Adrenal gland (tissue), 12 donors: ENCODE data around the gene FRK. TPM values are rescaled to one million over a fixed set of nuclear protein-coding genes. Genes with fewer than 3 reads are reported as not detected.

Experiments
- DNase-seq, 7 donors: peaks; one replicate each; pipeline ENCODE4 v3.0.0-alpha.2; 2019 to 2020
- H3K27ac ChIP-seq, 5 donors: fragments of 200-600 bp; sonication (generic) in 4 of 5; 1 replicate in 3 of 5; 2 replicates in 2 of 5; pipeline versions ENCODE4 v1.5.1 to v1.8.0; 2016 to 2020; ENCODE audit warnings: mild to moderate bottlenecking in 1 of 5
- H3K27me3 ChIP-seq: fragments of 200-600 bp; 2 replicates; pipeline ENCODE4 v1.8.0; 2021
- H3K36me3 ChIP-seq, 2 donors: fragments of 200-600 bp; replicated peaks in 1 of 2; 1 replicate in 1 of 2; 2 replicates in 1 of 2; pipeline versions ENCODE4 v1.5.1 to v1.8.0; 2018 to 2022
- H3K4me1 ChIP-seq, 2 donors: fragments of 200-600 bp; replicated peaks in 1 of 2; 1 replicate in 1 of 2; 2 replicates in 1 of 2; pipeline versions ENCODE4 v1.5.1 to v1.8.0; 2018 to 2021
- H3K4me3 ChIP-seq, 4 donors: fragments of 200-600 bp; sonication (generic) in 3 of 4; one replicate each; pipeline ENCODE4 v1.5.1; 2016 to 2018
- H3K9me3 ChIP-seq, 3 donors: fragments of 200-600 bp; sonication (generic) in 1 of 3; replicated peaks in 1 of 3; 1 replicate in 2 of 3; 2 replicates in 1 of 3; pipeline versions ENCODE4 v1.5.1 to v1.8.0; 2016 to 2021
- CTCF ChIP-seq, 6 experiments: fragments of 450-650 bp in 4 of 6; fragments of 200-600 bp in 2 of 6; sonication (generic) in 1 of 6; IDR thresholded peaks; 1 replicate in 5 of 6; 2 replicates in 1 of 6; pipeline versions ENCODE4 v1.5.1 to v1.8.0; 2016 to 2021; ENCODE audit warnings: antibody characterized with exemption in 6 of 6, mild to moderate bottlenecking in 2 of 6, moderate library complexity in 1 of 6
- POLR2A ChIP-seq, 2 donors: fragments of 450-650 bp; IDR thresholded peaks; one replicate each; pipeline ENCODE4 v1.6.1; 2017; ENCODE audit warnings: antibody characterized with exemption in 2 of 2, mild to moderate bottlenecking in 2 of 2, moderate library complexity in 1 of 2
- WGBS, 4 donors: extraction: QIAGEN DNeasy Blood & Tissue Kit in 2 of 4; methylation state at CpG; one replicate each; pipeline versions ENCODE4 v1.1.5 to v1.1.7; 2013 to 2017; 5-methylcytosine and 5-hydroxymethylcytosine counted together
- intact Hi-C, 2 donors: fragments of 100-400 bp; cut with DNase I; formaldehyde crosslinking; loops; one replicate each; pipeline versions ENCODE4 v1.14.1 to v1.15.0; 2022 to 2023
- polyA plus RNA-seq, 3 donors: library from polyadenylated mRNA; stranded (reverse); fragments of 200-250 nt in 2 of 3; fragments of 350-450 nt in 1 of 3; fragmentation: Illumina TruSeq in 1 of 3; extraction: RNeasy Lipid Tissue Mini Kit (QIAGEN cat#74804) in 1 of 3; gene quantifications; one replicate each; pipeline ENCODE4 v1.2.3, GENCODE V29; 2013 to 2014
- total RNA-seq, 9 donors: library from RNA; depleted of rRNA in 4 of 9; stranded (reverse); fragments of >200 nt in 4 of 9; fragments of 120-200 nt in 1 of 9; fragmentation: NEBNext Ultra II Directional in 1 of 9; extraction: Animal tissue kit (Norgen Biotek cat#: 25700) in 1 of 9; gene quantifications; one replicate each; pipeline versions ENCODE4 v1.1.0 to v1.2.4, GENCODE V29; 2013 to 2023
- donor health status: healthy with polysubstance abuse.
- donor health status: Bipolar disorder and iron deficiency.
- donor health status: DM: yes; HTN: yes; CAD: no.
- donor health status: DM: no; HTN: no; CAD: no.
- donor health status: DM: no; HTN: no; CAD: no.
- donor health status: DM: yes; HTN: yes; CAD: no.

Gene FRK
- total and polyA plus RNA-seq, 12 donors = 0.30 to 5.1 (median 2.5) TPM

- WGBS, 4 donors = 79 to 92% (median 86%) methylated on average over 12 to 13 of the region's 13 CpGs
- Histone ChIP-seq H3K4me1 (peaks cover 4 to 5% of the 10 kb centered on the region in 2 donors), H3K9me3 (no peaks in the 10 kb centered on the region), H3K27me3 (no peaks in the 10 kb centered on the region), H3K4me3 (peak overlapping the region in 1 of 4 donors; percentile 39), H3K36me3 (no peaks in the 10 kb centered on the region), H3K27ac (peak overlapping the region in 1 of 5 donors; percentile 20)
- intact Hi-C loops = no loop called here
- DNase-seq = no peak
- TF ChIP-seq CTCF (IDR thresholded peaks at IDR 0.05) = no peak
- no peak for TF ChIP-seq POLR2A (IDR thresholded peaks at IDR 0.05)
Measured at GRCh38 chr6:116059713-116060571, 749 bp downstream of the FRK start.

GRCh38 chr6:116057766-116058165, 2.9 kb downstream of the FRK start:
- intact Hi-C loops = no loop called here
- WGBS, 4 donors = 66 to 81% (median 75%) methylated on average over 2 of the region's 2 CpGs

GRCh38 chr6:116055513-116055912, 5.2 kb downstream of the FRK start:
- Histone ChIP-seq H3K4me1 (no peaks in the 10 kb centered on the region), H3K36me3 (no peaks in the 10 kb centered on the region), H3K27me3 (no peaks in the 10 kb centered on the region), H3K9me3 (no peaks in the 10 kb centered on the region), H3K4me3 (no peak overlapping the region), H3K27ac (no peak overlapping the region)
- intact Hi-C loops = no loop called here
- DNase-seq = no peak
- TF ChIP-seq CTCF (IDR thresholded peaks at IDR 0.05) (no peak), POLR2A (IDR thresholded peaks at IDR 0.05) (no peak)
- WGBS, 4 donors = 89 to 98% (median 91%) methylated on average over 1 of the region's 1 CpG

More at GRCh38 chr6:116057766-116058165, 2.9 kb downstream of the FRK start:
- Histone ChIP-seq H3K9me3 (no peaks in the 10 kb centered on the region), H3K4me1 (peaks cover 4 to 5% of the 10 kb centered on the region in 2 donors), H3K27ac (no peak overlapping the region), H3K36me3 (no peaks in the 10 kb centered on the region), H3K4me3 (no peak overlapping the region), H3K27me3 (no peaks in the 10 kb centered on the region)
- no peak for DNase-seq
- no peak for TF ChIP-seq CTCF (IDR thresholded peaks at IDR 0.05)
- TF ChIP-seq POLR2A (IDR thresholded peaks at IDR 0.05) = no peak

- TF ChIP-seq POLR2A (IDR thresholded peaks at IDR 0.05) = no peak
- H3K27me3 ChIP-seq = no peaks in the 10 kb centered on the region
- H3K4me3 ChIP-seq = no peak overlapping the region
- no peaks in the 10 kb centered on the region for H3K36me3 ChIP-seq
- no peak overlapping the region for H3K27ac ChIP-seq
- WGBS, 4 donors = 93 to 98% (median 96%) methylated on average over 3 of the region's 3 CpGs
- H3K4me1 ChIP-seq = no peaks in the 10 kb centered on the region
- intact Hi-C loops = no loop called here
- no peaks in the 10 kb centered on the region for H3K9me3 ChIP-seq
- DNase-seq = no peak
Measured at GRCh38 chr6:116051244-116051643, 9.4 kb downstream of the FRK start.
